IPS-18a (cell line): ENCODE measurements around the gene PLXNA4.
A peak's percentile ranks its signal among the peaks of the same experiment; 100 is the strongest.

Experiments used
- H3K27ac ChIP-seq: one replicate; pipeline ENCODE4 v1.5.1; 2013; ENCODE audit warnings: low read length
- H3K27me3 ChIP-seq: one replicate; pipeline ENCODE4 v1.6.1; 2013; ENCODE audit warnings: mild to moderate bottlenecking, low read length; ENCODE audit not compliant: control insufficient read depth, insufficient read depth
- H3K36me3 ChIP-seq: one replicate; pipeline ENCODE4 v1.6.1; 2013; ENCODE audit warnings: low read depth, low read length; ENCODE audit not compliant: control insufficient read depth
- H3K4me1 ChIP-seq: one replicate; pipeline ENCODE4 v1.6.1; 2013; ENCODE audit warnings: low read depth, low read length; ENCODE audit not compliant: control insufficient read depth
- H3K4me3 ChIP-seq: one replicate; pipeline ENCODE4 v1.5.1; 2013; ENCODE audit warnings: low read length
- H3K9ac ChIP-seq: one replicate; pipeline ENCODE4 v1.6.1; 2013; ENCODE audit warnings: mild to moderate bottlenecking, low read length, moderate library complexity
- H3K9me3 ChIP-seq: one replicate; pipeline ENCODE4 v1.6.1; 2013; ENCODE audit warnings: low read depth, low read length; ENCODE audit not compliant: control insufficient read depth

PLXNA4 gene

DNA sequence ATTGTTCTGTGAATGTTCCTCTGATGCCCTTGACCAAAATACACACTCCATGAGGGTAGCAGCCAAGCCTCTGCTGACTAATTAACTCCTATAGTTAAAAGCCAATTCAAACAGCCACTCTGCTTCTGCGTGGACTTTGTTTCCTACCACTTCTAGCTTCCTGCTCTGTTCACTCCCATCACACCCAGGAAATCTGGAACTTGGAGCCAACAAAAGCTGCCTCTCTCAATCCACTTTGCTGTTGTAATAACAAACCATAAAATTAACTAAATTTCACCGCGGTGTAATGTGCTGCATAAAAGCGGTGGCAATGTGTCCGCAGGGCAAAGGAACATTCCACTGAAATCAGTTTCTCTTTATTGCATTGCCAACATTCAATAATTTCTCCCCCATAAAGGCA is 239.5 kb downstream of the PLXNA4 start:
- H3K27ac ChIP-seq, result no peak overlapping the region
- no peak overlapping the region for H3K9ac ChIP-seq
- no peaks in the 10 kb centered on the region for H3K36me3 ChIP-seq
- H3K4me3 ChIP-seq, result no peak overlapping the region
- H3K9me3 ChIP-seq, result no peaks in the 10 kb centered on the region
- no peaks in the 10 kb centered on the region for H3K4me1 ChIP-seq
- H3K27me3 ChIP-seq, result no peaks in the 10 kb centered on the region

DNA sequence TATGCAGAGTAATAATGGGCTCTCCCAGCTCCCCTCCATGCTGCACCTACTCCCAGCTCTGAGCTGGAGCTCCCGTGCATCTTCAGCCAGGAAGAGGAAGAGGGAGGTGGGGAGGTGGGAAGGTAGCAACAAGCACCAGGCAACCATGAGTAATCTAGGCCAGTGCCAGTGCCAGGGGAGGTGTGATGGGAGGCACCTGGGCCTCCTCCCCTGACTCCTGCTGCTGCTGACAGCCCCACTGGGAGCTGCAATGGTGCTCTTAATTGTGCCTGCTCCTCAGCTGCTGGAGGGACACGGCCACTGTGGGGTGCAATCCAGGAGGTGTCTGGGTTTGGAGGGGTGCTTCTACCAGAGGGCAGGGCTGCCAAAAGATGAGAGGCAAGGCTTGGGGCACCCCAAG is 243.0 kb downstream of the PLXNA4 start:
- Histone ChIP-seq H3K4me3 (no peak overlapping the region), H3K4me1 (no peaks in the 10 kb centered on the region), H3K27ac (no peak overlapping the region), H3K9ac (no peak overlapping the region), H3K9me3 (no peaks in the 10 kb centered on the region), H3K36me3 (no peaks in the 10 kb centered on the region), H3K27me3 (no peaks in the 10 kb centered on the region)

DNA sequence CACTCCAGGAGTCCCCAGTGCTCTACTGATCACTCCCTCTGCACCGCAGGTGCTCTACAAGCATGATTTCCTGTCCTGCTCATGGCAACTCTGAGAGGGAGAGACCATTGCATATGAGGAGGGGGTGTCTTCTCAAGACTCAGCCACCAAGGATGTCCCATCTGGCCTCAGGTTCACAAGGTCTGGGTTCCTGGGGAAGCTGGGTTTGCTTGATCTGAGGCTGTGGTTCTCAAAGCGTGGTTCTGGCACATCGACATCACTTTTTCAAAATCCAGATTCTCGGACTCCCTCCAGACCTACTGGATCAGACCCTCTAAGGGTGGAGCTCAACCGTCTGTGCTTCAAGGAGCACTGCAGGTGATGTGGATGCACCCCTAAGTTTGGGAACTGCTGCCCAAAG is 247.5 kb downstream of the PLXNA4 start:
- no peaks in the 10 kb centered on the region for H3K36me3 ChIP-seq

DNA sequence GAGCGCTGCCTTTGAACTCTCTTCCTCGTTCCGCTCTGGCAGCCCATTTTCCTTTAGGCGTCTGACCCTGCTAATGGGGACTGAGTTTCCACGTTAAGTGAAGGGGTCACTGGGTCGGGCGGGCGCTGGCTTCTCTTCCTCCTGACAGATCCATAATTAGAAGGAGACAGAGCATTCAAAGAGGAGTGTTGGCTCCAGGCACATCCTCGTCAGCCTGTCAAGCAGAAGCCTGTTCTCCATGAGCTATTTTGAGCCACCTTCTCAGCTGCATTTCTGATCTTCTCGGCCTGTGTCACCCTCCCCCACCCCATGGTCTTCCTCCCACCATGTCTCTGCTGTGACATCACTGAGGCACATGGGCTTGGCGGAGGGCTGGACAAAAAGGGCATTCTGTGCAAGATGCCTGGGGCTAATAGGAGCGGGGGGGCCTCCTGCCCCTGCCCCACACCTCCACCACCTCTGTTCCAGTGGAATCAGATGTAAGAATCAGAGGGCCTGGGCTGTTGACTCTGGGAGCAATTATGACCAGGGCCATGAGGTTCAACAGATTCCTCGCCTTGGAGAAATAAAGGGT is 248.1 kb downstream of the PLXNA4 start:
- Histone ChIP-seq H3K27me3 (no peaks in the 10 kb centered on the region), H3K4me3 (no peak overlapping the region), H3K36me3 (no peaks in the 10 kb centered on the region), H3K9ac (no peak overlapping the region), H3K4me1 (no peaks in the 10 kb centered on the region), H3K27ac (no peak overlapping the region), H3K9me3 (no peaks in the 10 kb centered on the region)

More for the DNA sequence above, 247.5 kb downstream of the PLXNA4 start:
- Histone ChIP-seq H3K27me3 (no peaks in the 10 kb centered on the region), H3K4me3 (no peak overlapping the region), H3K27ac (no peak overlapping the region), H3K9me3 (no peaks in the 10 kb centered on the region), H3K9ac (no peak overlapping the region), H3K4me1 (no peaks in the 10 kb centered on the region)

DNA sequence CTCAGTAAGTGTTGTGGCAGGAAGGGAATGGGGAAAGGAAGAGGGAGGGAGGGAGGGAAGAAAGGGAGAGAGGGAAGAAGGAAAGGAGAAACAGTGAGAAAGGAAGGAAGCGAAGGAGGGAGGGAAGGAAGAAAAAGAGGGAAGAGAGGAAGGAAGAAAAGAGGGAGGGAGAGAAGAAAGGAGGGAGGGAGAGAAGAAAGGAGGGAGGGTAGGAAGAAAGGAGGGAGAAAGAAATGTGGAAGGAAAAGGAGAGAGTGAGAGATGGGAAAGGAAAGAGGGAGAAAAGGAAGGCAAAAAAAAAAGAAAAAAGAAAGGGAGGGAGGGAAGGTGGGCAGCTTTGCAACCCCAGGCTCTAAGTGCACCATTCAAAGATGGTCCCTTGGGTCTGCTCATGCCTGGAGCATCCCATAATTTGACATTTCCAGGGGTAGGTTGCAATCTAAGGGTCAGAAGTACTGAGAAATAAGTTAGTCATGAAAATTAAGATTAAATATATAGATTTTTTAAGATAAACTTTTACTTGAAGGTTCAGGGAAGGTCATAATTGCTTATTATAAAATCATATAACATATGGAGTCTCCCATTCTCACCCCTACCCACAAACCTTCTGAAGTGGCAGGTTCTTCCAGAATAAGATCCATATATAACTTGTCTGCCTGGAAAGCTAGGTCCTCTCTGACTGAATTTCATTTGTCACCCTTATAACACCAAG is 249.2 kb downstream of the PLXNA4 start:
- H3K4me3 ChIP-seq, result no peak overlapping the region
- H3K36me3 ChIP-seq, result no peaks in the 10 kb centered on the region
- H3K27me3 ChIP-seq, result no peaks in the 10 kb centered on the region
- no peaks in the 10 kb centered on the region for H3K9me3 ChIP-seq
- no peaks in the 10 kb centered on the region for H3K4me1 ChIP-seq
- no peak overlapping the region for H3K9ac ChIP-seq
- no peak overlapping the region for H3K27ac ChIP-seq

DNA sequence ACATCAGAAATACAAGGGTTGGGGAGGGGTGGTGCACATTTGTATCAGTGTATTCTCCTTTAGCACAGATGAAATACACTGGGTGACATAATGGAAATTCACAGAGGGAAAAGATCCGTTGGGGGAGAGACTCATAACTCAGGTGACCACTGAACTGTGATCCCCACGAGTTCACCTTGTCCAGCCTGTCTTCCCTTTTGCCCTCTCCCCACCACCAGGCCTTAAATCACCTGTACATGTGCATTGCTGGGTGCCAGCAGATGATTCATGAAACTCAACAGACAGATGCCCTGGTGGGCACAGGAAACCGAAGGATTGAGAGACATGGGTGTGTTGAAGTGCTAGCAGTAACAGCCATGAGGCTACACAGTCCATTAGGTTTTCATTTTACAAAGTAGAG is 253.3 kb downstream of the PLXNA4 start:
- Histone ChIP-seq H3K4me3 (no peak overlapping the region), H3K9me3 (no peaks in the 10 kb centered on the region), H3K27me3 (peaks cover 15% of the 10 kb centered on the region), H3K4me1 (peaks cover 5% of the 10 kb centered on the region), H3K27ac (no peak overlapping the region), H3K9ac (no peak overlapping the region), H3K36me3 (no peaks in the 10 kb centered on the region)

DNA sequence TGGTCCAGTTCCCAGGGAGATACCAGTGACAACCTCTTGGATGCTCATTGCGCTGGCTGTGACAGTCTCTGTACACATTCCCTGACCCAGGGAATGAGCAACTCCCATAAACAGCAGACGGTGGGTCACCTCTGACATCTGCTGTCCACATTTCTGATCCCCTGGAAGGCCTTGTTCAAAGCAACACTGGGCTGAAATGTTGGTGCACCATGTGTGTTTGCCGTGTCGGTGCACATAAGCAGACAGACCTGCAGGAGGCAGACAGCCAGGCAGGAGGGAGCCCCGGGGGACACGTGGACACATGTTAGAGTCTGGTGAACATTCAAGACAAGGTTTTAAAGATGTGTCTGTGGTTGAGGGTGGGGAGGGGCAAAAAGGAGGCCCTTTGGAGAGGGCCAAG is 254.9 kb downstream of the PLXNA4 start:
- peaks cover 5% of the 10 kb centered on the region for H3K4me1 ChIP-seq
- H3K36me3 ChIP-seq, result no peaks in the 10 kb centered on the region
- no peak overlapping the region for H3K27ac ChIP-seq
- H3K4me3 ChIP-seq, result no peak overlapping the region
- H3K27me3 ChIP-seq, result peaks cover 15% of the 10 kb centered on the region
- H3K9me3 ChIP-seq, result no peaks in the 10 kb centered on the region
- no peak overlapping the region for H3K9ac ChIP-seq

DNA sequence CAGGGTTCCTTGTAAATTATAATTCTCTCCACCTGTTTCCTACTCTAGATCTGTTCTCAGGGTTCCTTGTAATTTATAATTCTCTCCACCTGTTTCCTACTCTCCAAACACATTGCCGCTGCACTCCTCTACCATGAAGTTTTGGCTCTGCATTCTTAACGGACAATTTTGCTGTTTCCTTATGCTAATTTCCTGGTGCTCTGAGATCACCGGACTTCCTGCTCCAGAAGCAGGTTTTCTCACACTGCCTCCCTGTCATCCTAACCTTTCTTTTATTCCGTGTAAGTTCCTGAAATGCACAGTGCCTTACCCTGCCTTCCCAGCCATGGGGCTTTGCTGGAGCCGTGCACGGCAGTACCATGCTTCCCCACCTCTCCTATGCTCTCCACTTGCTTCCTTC is 256.8 kb downstream of the PLXNA4 start:
- H3K4me3 ChIP-seq, result no peak overlapping the region
- no peaks in the 10 kb centered on the region for H3K9me3 ChIP-seq
- H3K27ac ChIP-seq, result no peak overlapping the region
- H3K36me3 ChIP-seq, result no peaks in the 10 kb centered on the region
- peaks cover 15% of the 10 kb centered on the region for H3K27me3 ChIP-seq
- no peak overlapping the region for H3K9ac ChIP-seq
- H3K4me1 ChIP-seq, result peaks cover 5% of the 10 kb centered on the region

DNA sequence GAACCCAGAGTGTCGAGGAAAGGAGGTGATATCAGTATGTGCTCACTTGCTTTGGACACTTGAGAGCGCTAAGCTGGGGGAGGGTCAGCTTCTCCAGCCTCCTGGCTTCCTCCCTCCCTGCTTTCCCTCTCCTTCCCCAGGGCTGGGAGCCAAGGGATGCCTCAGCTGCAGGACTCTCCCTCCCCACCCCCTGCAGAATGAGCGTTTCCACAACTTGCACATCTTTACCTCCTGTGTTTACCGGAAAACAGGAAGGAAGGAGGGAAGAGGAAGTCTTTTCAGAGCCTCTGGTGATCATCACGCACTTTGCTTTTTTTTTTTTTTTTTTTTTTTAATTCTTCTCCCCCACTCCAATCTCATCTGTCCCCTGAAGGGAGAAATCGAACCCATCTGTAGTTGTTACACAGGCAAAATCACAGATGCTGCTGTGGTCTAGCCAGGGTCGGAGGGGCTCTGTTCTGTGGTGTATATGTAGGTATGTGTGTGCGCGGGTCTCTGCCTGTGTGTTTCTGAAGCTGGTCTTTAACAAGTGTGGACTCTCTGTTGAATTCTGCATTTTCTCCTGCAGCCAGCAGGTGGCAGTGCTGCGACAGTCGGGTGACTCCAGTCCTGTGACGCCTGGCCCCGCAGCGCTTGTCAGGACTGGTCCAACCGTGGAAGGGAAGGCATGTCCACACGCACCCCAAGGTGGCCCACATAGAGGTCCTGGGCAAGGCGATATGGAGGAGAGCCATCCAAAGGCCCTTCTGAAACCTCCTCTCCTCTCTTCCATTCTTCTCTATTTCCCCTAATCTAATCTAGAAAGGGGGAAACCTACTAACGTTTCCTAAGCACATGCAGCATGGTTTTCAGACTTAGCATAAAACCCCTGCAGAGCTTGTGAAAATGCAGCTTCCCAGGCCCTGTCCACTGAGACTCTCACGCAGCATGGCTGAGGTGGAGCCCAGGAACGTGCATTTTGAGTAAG is 257.6 kb downstream of the PLXNA4 start:
- Histone ChIP-seq H3K27me3 (peaks cover 15% of the 10 kb centered on the region), H3K4me1 (peaks cover 5% of the 10 kb centered on the region), H3K27ac (no peak overlapping the region), H3K36me3 (no peaks in the 10 kb centered on the region), H3K9me3 (no peaks in the 10 kb centered on the region), H3K9ac (no peak overlapping the region), H3K4me3 (peak overlapping the region; percentile 23)

DNA sequence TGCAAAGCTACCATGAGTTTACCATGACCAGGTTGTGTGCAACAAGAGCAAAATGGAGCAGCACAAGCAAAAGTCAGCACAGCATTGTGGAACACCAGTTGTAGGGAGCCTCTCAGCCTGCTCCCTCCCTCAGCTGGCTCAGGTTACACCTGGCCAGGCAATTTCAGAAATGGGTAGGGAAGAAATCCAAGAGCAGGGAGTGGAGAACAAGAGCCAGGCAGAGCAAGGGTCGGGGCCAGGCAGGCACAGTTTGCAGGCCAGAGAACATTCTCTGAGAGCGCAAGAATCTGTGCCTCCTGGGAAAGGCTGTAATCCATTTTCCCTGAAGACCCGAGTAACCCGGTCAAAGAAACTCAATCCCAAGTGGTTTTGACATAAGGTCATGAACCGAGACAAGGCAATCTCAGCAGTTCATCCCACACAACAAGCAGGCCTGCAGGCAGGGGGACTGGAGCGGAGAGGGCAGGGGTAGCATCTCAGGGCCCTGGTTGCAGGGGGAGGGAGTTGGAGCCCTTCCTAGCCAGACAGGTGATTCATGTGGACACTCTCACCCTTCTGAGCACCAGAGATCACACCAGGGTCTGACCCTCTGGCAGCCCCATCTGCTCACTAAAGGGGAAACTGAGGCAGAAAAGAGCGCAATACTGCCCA is 258.4 kb downstream of the PLXNA4 start:
- H3K4me3 ChIP-seq, result no peak overlapping the region
- no peaks in the 10 kb centered on the region for H3K36me3 ChIP-seq
- H3K4me1 ChIP-seq, result peaks cover 5% of the 10 kb centered on the region

DNA sequence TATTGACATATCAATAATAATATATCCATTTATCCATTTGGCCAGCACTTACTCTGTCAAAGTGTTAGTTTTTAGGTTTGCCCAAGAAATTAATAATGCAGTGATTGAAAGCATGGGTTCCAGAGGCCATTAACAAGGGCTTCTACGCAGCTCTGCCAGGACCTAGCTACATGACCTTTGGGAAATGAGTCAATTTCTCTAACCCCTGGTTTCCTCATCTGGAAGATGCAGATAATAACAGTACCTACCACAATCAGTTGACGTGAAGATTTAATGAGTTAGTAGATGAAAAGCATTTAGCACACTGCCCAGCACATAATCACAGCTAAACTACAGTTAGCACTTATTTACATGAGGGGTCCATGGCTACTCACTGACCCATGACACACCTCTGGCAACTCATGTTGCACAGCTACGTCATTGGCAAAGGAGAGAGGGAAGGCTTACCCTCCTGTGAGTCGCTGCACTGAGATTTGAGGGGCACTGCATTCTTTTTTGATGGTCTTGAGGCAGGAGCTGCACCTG is 263.7 kb downstream of the PLXNA4 start:
- no peaks in the 10 kb centered on the region for H3K36me3 ChIP-seq
- no peaks in the 10 kb centered on the region for H3K9me3 ChIP-seq
- no peaks in the 10 kb centered on the region for H3K27me3 ChIP-seq
- no peak overlapping the region for H3K4me3 ChIP-seq
- H3K4me1 ChIP-seq, result no peaks in the 10 kb centered on the region
- H3K27ac ChIP-seq, result no peak overlapping the region
- H3K9ac ChIP-seq, result no peak overlapping the region

More for the DNA sequence above, 258.4 kb downstream of the PLXNA4 start:
- Histone ChIP-seq H3K27ac (no peak overlapping the region), H3K9me3 (no peaks in the 10 kb centered on the region), H3K27me3 (peaks cover 15% of the 10 kb centered on the region), H3K9ac (no peak overlapping the region)
